Common myeloid progenitor, CD34-positive (primary cell): ENCODE measurements around the gene MITF.
A peak's percentile ranks its signal among the peaks of the same experiment; 100 is the strongest.

Source experiments
- CTCF ChIA-PET: fragments of 350-600 bp; sonication (Branson Sonifier 250); formaldehyde crosslinking; loops from one replicate; lab custom pipeline; 2021; ENCODE audit warnings: antibody characterized with exemption; lab: Charles Lee
- POLR2A ChIA-PET: fragments of 350-600 bp; sonication (Branson Sonifier 250); formaldehyde crosslinking; loops from one replicate; lab custom pipeline; 2021; ENCODE audit warnings: antibody characterized with exemption; lab: Charles Lee
- DNase-seq, 3 donors: peaks; one replicate each; pipeline versions ENCODE4 v3.0.0 to v3.0.0-alpha.2; 2013
- H3K27ac ChIP-seq, 2 experiments: 1 replicate in 1 of 2; 2 replicates in 1 of 2; pipeline ENCODE4 v1.7.0; 2013; ENCODE audit warnings: inconsistent platforms in 2 of 2, low read length in 2 of 2, mild to moderate bottlenecking in 2 of 2, low read depth in 1 of 2, moderate library complexity in 1 of 2; ENCODE audit not compliant: severe bottlenecking in 2 of 2, insufficient read depth in 1 of 2, poor library complexity in 1 of 2
- H3K27me3 ChIP-seq, 5 experiments: replicated peaks in 2 of 5; 1 replicate in 3 of 5; 2 replicates in 2 of 5; pipeline versions ENCODE4 v1.6.1 to v1.7.0; 2013; ENCODE audit warnings: low read length in 4 of 5, mild to moderate bottlenecking in 2 of 5, moderate library complexity in 2 of 5, inconsistent platforms in 1 of 5; ENCODE audit not compliant: insufficient read depth in 5 of 5, control insufficient read depth in 4 of 5
- H3K36me3 ChIP-seq, 4 experiments: 1 replicate in 2 of 4; 2 replicates in 2 of 4; pipeline versions ENCODE4 v1.6.1 to v1.7.0; 2013; ENCODE audit warnings: low read length in 3 of 4, control low read depth in 1 of 4, mild to moderate bottlenecking in 1 of 4; ENCODE audit not compliant: control insufficient read depth in 4 of 4, insufficient read depth in 4 of 4
- H3K4me1 ChIP-seq, 4 experiments: 1 replicate in 3 of 4; 2 replicates in 1 of 4; pipeline versions ENCODE4 v1.6.1 to v1.7.1; 2013; ENCODE audit warnings: low read length in 3 of 4, mild to moderate bottlenecking in 3 of 4, control low read depth in 1 of 4, inconsistent platforms in 1 of 4, moderate library complexity in 1 of 4; ENCODE audit not compliant: control insufficient read depth in 4 of 4, insufficient read depth in 4 of 4; ENCODE audit errors: control extremely low read depth in 1 of 4
- H3K4me3 ChIP-seq, 7 experiments: 1 replicate in 4 of 7; 2 replicates in 3 of 7; pipeline versions ENCODE4 v1.5.1 to v1.7.0; 2013; ENCODE audit warnings: mild to moderate bottlenecking in 7 of 7, low read length in 6 of 7, moderate library complexity in 6 of 7, inconsistent platforms in 2 of 7, low read depth in 2 of 7, control low read depth in 1 of 7; ENCODE audit not compliant: insufficient read depth in 4 of 7, control insufficient read depth in 1 of 7; ENCODE audit errors: extremely low read depth in 1 of 7
- H3K9me3 ChIP-seq, 5 experiments: 1 replicate in 4 of 5; 2 replicates in 1 of 5; pipeline versions ENCODE4 v1.6.1 to v1.7.1; 2013; ENCODE audit warnings: low read length in 4 of 5, mild to moderate bottlenecking in 2 of 5, inconsistent platforms in 1 of 5, low read depth in 1 of 5, moderate library complexity in 1 of 5; ENCODE audit not compliant: control insufficient read depth in 4 of 5, insufficient read depth in 2 of 5; ENCODE audit errors: control extremely low read depth in 1 of 5
- WGBS: methylation state at CpG from one replicate; pipeline ENCODE4 v1.1.5; 2013; ENCODE audit not compliant: insufficient coverage; 5-methylcytosine and 5-hydroxymethylcytosine counted together

Gene MITF

GRCh38 chr3:69715204-69715603 is 24.1 kb upstream of the MITF start:
- CTCF ChIA-PET: no interaction called here
- WGBS: 100% methylated on average over 1 of the region's 1 CpG

GRCh38 chr3:69716119-69716518 is 23.1 kb upstream of the MITF start:
- Histone ChIP-seq H3K4me3 (no peak overlapping the region), H3K4me1 (no peaks in the 10 kb centered on the region), H3K36me3 (no peaks in the 10 kb centered on the region), H3K27me3 (no peaks in the 10 kb centered on the region), H3K27ac (no peak overlapping the region), H3K9me3 (no peaks in the 10 kb centered on the region)
- DNase-seq: no peak
- CTCF ChIA-PET: no interaction called here
- POLR2A ChIA-PET: no interaction called here
- 93% methylated on average over 3 of the region's 5 CpGs for whole genome bisulfite sequencing

More at GRCh38 chr3:69715204-69715603, 24.1 kb upstream of the MITF start:
- POLR2A ChIA-PET: no interaction called here
- no peaks in the 10 kb centered on the region for H3K27me3 ChIP-seq
- no peaks in the 10 kb centered on the region for H3K36me3 ChIP-seq
- H3K4me1 ChIP-seq: no peaks in the 10 kb centered on the region
- H3K27ac ChIP-seq: no peak overlapping the region
- H3K4me3 ChIP-seq: no peak overlapping the region
- DNase-seq: no peak
- no peaks in the 10 kb centered on the region for H3K9me3 ChIP-seq

- H3K4me3 ChIP-seq: no peak overlapping the region
- ChIA-PET POLR2A (no interaction called here), CTCF (interaction anchor here (0.8 to 1.1 kb wide), 2 partner anchors 8 to 74 kb away, joined by 3 read pairs; no protein-coding TSS in a partner anchor)
- peaks cover 0 to 3% (median 0%) of the 10 kb centered on the region in 4 experiments for H3K4me1 ChIP-seq
- H3K36me3 ChIP-seq: no peaks in the 10 kb centered on the region
- H3K27me3 ChIP-seq: no peaks in the 10 kb centered on the region
- H3K9me3 ChIP-seq: no peaks in the 10 kb centered on the region
- DNase-seq: no peak
- 93% methylated on average over 3 of the region's 5 CpGs for WGBS
- peak overlapping the region in 1 of 2 experiments; percentile 31 for H3K27ac ChIP-seq
Measured at GRCh38 chr3:69718866-69719586, 20.2 kb upstream of the MITF start.

GRCh38 chr3:69719587-69720122 is 19.6 kb upstream of the MITF start:
- H3K27me3 ChIP-seq: no peaks in the 10 kb centered on the region
- H3K9me3 ChIP-seq: no peaks in the 10 kb centered on the region
- H3K4me3 ChIP-seq: no peak overlapping the region
- DNase-seq: no peak
- no peaks in the 10 kb centered on the region for H3K36me3 ChIP-seq
- H3K4me1 ChIP-seq: peaks cover 0 to 3% (median under 1%) of the 10 kb centered on the region in 4 experiments
- 100% methylated on average over 2 of the region's 3 CpGs for WGBS
- ChIA-PET CTCF (interaction anchor here (0.8 to 1.1 kb wide), 2 partner anchors 8 to 73 kb away, joined by 3 read pairs; no protein-coding TSS in a partner anchor), POLR2A (no interaction called here)
- H3K27ac ChIP-seq: no peak overlapping the region

- DNase-seq: no peak
- no peak overlapping the region for H3K4me3 ChIP-seq
- peaks cover 0 to 5% (median 2%) of the 10 kb centered on the region in 4 experiments for H3K4me1 ChIP-seq
- no peaks in the 10 kb centered on the region for H3K36me3 ChIP-seq
- H3K27me3 ChIP-seq: no peaks in the 10 kb centered on the region
- WGBS: 100% methylated on average over 3 of the region's 5 CpGs
- ChIA-PET CTCF (no interaction called here), POLR2A (no interaction called here)
- H3K27ac ChIP-seq: no peak overlapping the region
- H3K9me3 ChIP-seq: no peaks in the 10 kb centered on the region
Measured at GRCh38 chr3:69720824-69721223, 18.4 kb upstream of the MITF start.

GRCh38 chr3:69723389-69723788 is 15.9 kb upstream of the MITF start:
- no peak overlapping the region for H3K4me3 ChIP-seq
- H3K27me3 ChIP-seq: no peaks in the 10 kb centered on the region
- H3K9me3 ChIP-seq: no peaks in the 10 kb centered on the region
- POLR2A ChIA-PET: no interaction called here
- no peaks in the 10 kb centered on the region for H3K36me3 ChIP-seq
- peak; percentile 8 to 68 (median 62) for DNase-seq
- H3K27ac ChIP-seq: no peak overlapping the region
- WGBS: no CpG with 5 or more reads among the region's 4 CpGs
- peaks cover 0 to 5% (median 2%) of the 10 kb centered on the region in 4 experiments for H3K4me1 ChIP-seq
- CTCF ChIA-PET: no interaction called here

- no peaks in the 10 kb centered on the region for H3K36me3 ChIP-seq
- H3K4me1 ChIP-seq: peaks cover 0 to 5% (median 2%) of the 10 kb centered on the region in 4 experiments
- DNase-seq: peak in 1 of 3 donors; percentile 31
- no CpG with 5 or more reads among the region's 2 CpGs for WGBS
- no peaks in the 10 kb centered on the region for H3K9me3 ChIP-seq
- CTCF ChIA-PET: no interaction called here
- POLR2A ChIA-PET: no interaction called here
- H3K27ac ChIP-seq: peak overlapping the region in 1 of 2 experiments; percentile 63
- H3K4me3 ChIP-seq: no peak overlapping the region
- H3K27me3 ChIP-seq: no peaks in the 10 kb centered on the region
Measured at GRCh38 chr3:69724722-69725435, 14.4 kb upstream of the MITF start.
